ENCODE results near the gene ARNT2.

The ARNT2 gene

DNA sequence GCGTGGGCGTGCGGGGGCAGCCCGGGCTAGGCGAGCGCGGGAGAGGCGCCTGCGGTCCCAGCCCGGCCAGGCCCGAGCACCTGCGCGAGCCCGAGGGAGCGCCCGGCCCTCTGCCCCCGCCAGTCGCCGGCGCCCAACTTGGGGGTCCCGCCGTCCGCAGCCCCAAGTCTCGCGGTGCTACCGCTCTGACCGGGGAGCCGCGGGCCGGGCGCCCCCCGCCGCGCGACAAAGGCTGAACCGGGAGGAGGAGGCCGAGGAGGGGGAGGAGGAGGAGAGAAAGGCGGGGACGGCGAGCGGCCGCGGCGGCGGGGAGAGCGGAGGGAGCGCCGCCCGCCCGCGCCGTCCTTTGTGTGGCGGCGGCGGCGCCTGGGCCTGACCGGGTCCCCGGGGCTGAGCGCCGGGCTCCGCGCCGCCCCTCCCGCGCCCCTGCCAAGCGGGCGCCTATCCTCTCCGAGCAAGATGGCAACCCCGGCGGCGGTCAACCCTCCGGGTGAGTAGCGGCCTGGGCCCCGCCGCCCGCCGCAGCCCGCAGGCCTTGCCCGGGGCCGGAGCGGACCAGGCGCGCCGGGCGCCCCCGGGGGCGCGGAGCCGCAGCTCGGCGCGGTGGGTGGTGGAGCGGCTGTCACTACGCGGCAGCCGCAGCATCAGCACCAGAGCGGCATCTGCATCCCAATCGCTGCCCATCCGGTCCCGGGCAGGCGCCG, at the start of gene ARNT2:
Gene ARNT2 (plus strand): TSS at position 326 of the 704 bp plus-strand sequence. CDS start 134 bp downstream, at position 460.
- TF ChIP-seq GATA3 (IDR thresholded peaks at IDR 0.05; ENCODE audit: low read depth, low read length), result no peak
- TF ChIP-seq GATA2 (IDR thresholded peaks at IDR 0.05; ENCODE audit: low read depth, low read length), result no peak

DNA sequence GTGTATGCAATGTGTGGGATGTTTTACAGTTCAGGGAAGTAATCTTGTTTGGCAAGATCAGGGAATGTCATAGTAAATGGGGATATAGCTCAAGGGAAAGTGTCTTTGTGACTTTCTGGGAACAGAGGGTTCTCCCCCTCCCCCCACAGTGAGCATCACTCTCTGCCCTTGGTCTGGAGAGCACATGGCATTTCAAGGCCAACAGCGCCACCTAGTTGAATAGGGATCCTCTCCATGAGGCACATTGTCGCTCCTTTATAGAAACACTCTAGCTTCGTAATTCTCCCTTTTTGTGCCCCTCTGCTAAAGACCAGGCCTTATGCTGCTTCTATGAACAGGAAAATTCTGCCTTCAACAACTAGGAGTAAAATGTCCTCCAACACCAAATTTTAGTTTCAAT, 37.1 kb upstream of the ARNT2 start:
- no peak for TF ChIP-seq GATA3 (IDR thresholded peaks at IDR 0.05; ENCODE audit: low read depth, low read length)
- TF ChIP-seq GATA2 (IDR thresholded peaks at IDR 0.05; ENCODE audit: low read depth, low read length), result no peak

- TF ChIP-seq GATA2 (IDR thresholded peaks at IDR 0.05; ENCODE audit: low read depth, low read length) (no peak), GATA3 (IDR thresholded peaks at IDR 0.05; ENCODE audit: low read depth, low read length) (no peak)
Observed at GRCh38 chr15:80367661-80368060, 36.5 kb upstream of the ARNT2 start.

DNA sequence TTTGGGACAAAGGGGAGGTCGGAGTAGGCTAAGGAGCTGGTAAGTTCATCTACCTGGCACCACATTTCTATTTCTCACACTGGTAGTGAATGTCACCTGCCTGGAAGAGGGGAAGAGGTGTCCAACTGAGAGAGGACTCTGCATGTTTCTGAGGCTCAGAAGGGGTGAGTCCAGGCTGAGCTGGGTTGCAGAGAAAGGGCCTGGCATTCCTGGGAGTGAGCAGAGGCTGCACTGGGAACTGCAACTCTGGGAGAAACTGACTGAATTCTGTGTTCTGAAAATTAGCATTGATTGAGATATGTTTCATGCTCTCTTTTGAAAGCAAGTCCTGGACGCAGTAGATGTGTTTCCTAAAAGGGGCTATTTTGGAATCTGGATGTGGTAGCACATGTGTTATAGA, 32.3 kb upstream of the ARNT2 start:
- TF ChIP-seq GATA2 (IDR thresholded peaks at IDR 0.05; ENCODE audit: low read depth, low read length) (no peak), GATA3 (IDR thresholded peaks at IDR 0.05; ENCODE audit: low read depth, low read length) (no peak)

DNA sequence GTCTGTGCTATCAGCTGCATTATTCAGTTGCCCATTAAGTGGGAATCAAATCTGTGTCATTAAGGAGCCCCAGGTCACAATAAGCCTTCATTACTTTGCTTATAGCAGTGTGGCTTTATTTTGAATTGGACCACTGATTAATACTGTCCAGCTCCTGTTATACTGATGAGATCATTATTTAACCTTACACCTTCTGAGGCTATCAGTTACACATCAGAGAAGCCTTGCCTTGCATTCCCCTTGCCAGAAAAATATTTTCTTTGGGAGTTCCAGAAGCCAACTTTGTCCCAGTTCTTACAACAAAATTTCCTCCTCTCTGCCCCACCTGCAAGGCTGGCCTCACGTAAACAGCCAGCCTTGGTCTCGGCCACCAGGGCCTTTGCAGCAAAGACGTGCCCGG, 29.7 kb upstream of the ARNT2 start:
- TF ChIP-seq GATA2 (IDR thresholded peaks at IDR 0.05; ENCODE audit: low read depth, low read length) (no peak), GATA3 (IDR thresholded peaks at IDR 0.05; ENCODE audit: low read depth, low read length) (no peak)

DNA sequence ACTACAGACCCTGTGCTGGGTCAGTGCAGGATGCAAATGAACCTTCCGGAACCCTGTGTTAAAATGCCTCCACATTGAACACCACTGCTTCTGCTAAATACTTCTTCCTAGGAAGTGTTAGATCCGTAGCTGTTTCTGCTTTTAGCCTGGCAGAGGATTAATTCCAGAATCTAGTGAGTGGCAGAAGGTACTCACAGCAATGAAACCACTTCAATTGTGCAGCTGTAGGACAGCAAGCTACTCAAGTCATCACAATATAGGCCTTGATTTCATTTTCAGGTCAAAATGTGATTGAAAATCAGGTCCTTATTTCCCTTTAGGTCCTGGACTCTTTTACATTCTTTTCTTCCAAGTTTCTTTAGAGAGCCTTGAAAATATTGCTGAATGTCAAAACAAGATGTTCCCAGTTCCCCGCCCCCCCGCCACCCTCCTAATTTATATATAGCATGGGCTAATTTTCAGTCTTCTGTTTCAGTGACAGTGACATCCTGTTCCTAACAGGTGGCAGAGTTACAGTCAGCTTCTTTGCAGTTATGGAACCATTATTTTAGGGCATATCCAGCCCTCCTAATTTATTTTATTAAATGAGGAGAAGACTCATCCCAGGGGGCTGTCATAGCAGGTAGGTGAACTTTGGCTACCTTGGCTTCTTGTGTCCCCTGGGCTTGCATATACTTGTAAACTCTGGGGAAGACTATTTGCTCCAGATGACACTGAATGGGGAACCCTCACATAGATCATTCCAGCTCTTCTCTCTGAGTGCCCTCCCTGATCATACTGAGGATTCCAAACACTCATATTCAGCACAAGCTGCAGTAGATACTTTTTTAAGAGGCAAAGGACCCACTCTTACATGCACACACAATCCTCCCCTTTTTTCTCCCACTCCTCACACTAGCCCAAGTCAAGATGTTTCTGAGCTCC, 28.0 kb upstream of the ARNT2 start:
- TF ChIP-seq GATA3 (IDR thresholded peaks at IDR 0.05; ENCODE audit: low read depth, low read length), result no peak
- no peak for TF ChIP-seq GATA2 (IDR thresholded peaks at IDR 0.05; ENCODE audit: low read depth, low read length)

DNA sequence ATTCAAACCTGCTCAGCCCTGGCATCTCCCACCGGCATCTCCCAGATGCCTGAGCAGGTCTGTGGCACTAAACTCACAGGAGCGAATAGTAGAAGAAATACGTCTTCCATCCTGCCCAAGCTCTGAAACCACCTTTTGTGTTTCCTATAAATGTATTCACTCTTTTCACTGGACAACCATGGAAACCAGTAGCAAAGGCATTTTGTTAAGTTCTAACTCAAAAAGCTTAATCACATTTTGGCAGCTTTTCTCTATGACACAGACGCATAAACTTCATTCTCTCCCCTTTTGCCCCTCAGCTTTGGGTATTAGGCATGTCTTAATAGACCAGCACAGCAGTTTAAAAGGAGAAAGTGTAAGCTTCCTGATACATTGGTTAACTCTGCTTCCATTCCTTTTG, 24.5 kb upstream of the ARNT2 start:
- TF ChIP-seq GATA2 (IDR thresholded peaks at IDR 0.05; ENCODE audit: low read depth, low read length), result no peak
- TF ChIP-seq GATA3 (IDR thresholded peaks at IDR 0.05; ENCODE audit: low read depth, low read length), result no peak

GRCh38 chr15:80380154-80380553, 24.0 kb upstream of the ARNT2 start:
- TF ChIP-seq GATA2 (IDR thresholded peaks at IDR 0.05; ENCODE audit: low read depth, low read length) (no peak), GATA3 (IDR thresholded peaks at IDR 0.05; ENCODE audit: low read depth, low read length) (no peak)

DNA sequence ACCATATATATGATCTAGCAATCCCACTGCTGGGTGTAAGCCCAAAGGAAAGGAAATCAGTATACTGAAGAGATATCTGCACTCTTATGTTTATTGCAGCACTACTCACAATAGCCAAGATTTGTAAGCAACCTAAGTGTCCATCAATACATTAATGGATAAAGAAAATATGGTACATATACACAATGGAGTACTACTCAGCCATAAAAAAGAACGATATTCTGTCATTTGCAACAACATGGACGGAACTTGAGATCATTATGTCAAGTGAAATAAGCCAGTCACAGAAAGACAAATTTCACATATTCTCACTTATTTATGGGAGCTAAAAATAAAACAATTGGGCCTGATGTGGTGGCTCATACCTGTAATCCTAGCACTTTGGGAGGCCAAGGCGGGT, 21.9 kb upstream of the ARNT2 start:
- TF ChIP-seq GATA2 (IDR thresholded peaks at IDR 0.05; ENCODE audit: low read depth, low read length), result no peak

DNA sequence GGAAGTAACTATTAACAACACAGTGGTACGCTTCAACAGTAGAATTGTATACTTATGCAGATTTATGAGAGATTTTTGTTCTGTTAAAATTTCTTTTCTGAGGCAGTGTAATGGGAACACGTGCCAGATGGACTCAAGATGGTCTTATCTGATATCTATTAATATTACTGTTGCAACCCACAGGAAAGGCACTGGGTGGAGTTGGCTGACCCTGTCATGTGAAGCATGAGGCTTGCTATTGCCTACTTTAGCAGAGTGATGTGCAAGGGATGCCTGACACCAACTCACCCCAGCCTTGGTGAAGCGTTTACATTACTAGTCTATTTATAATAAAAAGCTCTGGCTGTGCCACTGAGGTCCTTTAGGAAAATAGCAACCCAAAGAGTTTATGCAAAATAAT, 19.8 kb upstream of the ARNT2 start:
- TF ChIP-seq GATA3 (IDR thresholded peaks at IDR 0.05; ENCODE audit: low read depth, low read length), result no peak
- TF ChIP-seq GATA2 (IDR thresholded peaks at IDR 0.05; ENCODE audit: low read depth, low read length), result no peak

GRCh38 chr15:80386151-80386550, 18.0 kb upstream of the ARNT2 start:
- no peak for TF ChIP-seq GATA3 (IDR thresholded peaks at IDR 0.05; ENCODE audit: low read depth, low read length)
- no peak for TF ChIP-seq GATA2 (IDR thresholded peaks at IDR 0.05; ENCODE audit: low read depth, low read length)

DNA sequence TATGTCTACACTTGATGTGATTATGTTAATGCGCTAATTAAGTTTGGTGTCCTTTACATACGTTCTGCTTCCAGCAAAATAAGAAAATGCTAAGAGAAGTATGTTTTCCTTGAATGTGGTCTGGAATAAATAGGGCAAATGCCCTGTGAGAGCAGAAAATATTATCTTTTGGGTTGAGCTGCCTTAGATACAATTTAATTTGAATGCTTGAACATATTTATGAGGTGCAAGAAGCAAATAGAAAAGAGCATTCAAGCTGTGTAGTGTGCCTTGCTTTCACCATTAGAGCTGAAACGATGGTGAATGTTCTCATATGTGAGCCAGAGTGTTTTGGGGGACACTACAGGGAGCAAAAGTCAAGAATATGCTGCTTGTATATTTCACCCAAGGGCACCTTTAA, 15.9 kb upstream of the ARNT2 start:
- no peak for TF ChIP-seq GATA3 (IDR thresholded peaks at IDR 0.05; ENCODE audit: low read depth, low read length)
- no peak for TF ChIP-seq GATA2 (IDR thresholded peaks at IDR 0.05; ENCODE audit: low read depth, low read length)

DNA sequence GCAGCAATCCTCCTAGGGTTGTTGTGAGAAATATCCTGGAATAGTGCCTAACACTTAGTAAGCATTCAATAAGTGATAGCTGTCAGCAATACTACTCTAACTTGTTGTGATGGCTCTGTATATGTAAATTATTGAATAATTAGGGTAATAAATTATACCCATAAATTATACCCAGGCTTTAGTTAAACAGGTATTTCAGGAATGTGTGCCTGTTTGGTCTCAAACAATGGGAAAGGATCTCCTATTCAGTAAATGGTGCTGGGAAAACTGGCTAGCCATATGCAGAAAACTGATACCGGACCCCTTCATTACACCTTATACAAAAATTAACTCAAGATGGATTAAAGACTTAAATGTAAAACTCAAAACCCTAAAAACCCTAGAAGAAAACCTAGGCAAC, 14.8 kb upstream of the ARNT2 start:
- TF ChIP-seq GATA3 (IDR thresholded peaks at IDR 0.05; ENCODE audit: low read depth, low read length) (no peak), GATA2 (IDR thresholded peaks at IDR 0.05; ENCODE audit: low read depth, low read length) (no peak)

GRCh38 chr15:80395616-80396015, 8.6 kb upstream of the ARNT2 start:
- TF ChIP-seq GATA2 (IDR thresholded peaks at IDR 0.05; ENCODE audit: low read depth, low read length) (no peak), GATA3 (IDR thresholded peaks at IDR 0.05; ENCODE audit: low read depth, low read length) (no peak)

- TF ChIP-seq GATA3 (IDR thresholded peaks at IDR 0.05; ENCODE audit: low read depth, low read length) (no peak), GATA2 (IDR thresholded peaks at IDR 0.05; ENCODE audit: low read depth, low read length) (no peak)
Observed at GRCh38 chr15:80396096-80396495, 8.1 kb upstream of the ARNT2 start.
